Midbrain (tissue), 1 donor: Measurements from ENCODE around the gene RAB3B.

Experiments used
- DNase-seq: peaks from one replicate; lab custom pipeline; 2025; lab: John Stamatoyannopoulos, UW

The RAB3B gene

DNA sequence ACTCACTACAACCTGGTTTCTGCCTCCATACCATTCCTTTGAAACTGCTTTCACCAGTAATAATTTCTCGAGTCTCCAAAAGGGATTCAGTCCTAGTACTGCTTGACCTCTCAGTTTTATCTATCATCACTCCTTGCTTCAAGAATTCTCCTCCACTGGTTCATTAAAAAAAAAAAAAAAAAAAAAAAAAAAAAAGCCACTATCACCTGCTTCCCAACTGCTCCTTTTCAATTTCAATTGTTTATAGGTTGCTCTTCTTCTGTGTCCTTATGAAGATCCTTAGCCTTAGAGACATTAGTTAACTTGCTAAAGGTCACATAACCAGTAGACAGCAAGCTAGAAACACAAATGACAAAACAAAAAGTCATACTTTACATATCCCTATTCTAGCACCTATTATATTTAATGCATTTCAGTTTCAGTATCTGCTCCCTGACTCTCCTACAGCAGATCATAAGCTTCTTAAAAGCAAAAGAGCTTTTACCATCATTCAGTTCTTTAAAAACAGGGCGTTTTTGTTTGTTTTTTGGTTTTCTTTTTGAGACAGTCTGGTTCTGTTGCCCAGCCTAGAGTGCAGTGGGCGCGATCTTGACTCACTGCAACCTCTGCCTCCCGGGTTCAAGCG is 119.0 kb downstream of the RAB3B start:
- no peak for DNase-seq

DNA sequence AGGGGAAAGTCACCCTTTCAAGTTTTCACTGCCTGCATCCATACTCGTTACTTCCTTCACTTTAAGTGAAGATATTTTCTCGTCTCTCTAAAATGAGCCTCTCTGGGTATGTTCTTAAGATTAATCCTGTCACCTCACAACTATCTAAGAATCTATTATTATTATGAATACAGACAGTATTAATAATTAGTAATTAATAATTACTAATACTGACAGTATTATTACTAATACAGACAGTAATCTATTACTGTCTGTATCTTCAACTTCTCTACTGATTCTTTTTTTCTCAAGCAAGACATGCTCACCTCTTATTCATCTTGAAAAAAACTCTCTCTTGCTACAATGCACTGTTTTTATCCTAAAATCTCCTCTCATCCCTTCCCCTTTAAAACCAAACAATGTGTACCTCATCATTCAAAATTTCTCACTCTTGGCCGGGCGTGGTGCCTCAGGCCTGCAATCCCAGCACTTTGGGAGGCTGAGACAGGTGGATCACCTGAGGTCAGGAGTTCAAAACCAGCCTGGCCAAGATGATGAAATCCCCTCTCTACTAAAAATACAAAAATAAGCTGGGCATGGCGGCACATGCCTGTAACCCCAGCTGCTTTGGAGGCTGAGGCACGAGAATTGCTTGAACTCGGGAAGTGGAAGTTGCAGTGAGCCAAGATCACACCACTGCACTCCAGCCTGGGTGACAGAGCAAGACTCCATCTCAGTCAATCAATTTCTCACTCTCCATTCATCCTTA is 119.7 kb downstream of the RAB3B start:
- DNase-seq: no peak

DNA sequence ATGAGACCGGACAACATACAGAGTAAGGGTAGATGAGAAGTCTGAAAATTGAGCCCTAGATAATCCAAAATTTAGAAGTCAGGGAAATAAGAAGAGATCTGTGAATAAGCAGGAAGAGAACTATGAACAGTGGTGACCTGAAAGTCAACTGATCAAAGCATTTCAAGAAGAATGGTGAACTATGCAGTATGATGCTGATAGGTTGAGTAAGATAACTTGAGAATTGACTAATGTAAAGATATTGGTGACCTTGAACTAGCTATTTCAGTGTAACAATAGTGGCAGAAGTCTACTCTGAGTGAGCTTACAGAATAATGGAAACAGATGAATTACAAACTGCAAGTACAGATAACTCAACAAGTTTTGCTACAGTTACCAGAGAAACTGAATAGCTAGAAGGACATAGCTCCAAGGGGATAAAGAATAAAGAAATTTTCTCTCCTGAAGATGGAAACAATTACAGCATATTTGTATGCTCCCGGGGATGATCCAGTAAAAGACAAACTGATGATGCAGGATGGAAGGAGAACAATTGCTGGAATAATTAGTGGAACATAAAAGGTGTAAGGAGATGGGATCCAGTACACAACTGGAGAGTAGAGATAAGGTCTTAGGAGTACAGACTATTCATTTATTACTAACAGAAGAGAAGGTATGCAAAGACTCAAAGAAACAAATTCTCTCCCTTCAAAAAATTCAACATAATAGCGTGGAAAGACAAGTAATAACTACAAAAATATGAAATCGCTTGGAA is 122.8 kb downstream of the RAB3B start:
- no peak for DNase-seq

DNA sequence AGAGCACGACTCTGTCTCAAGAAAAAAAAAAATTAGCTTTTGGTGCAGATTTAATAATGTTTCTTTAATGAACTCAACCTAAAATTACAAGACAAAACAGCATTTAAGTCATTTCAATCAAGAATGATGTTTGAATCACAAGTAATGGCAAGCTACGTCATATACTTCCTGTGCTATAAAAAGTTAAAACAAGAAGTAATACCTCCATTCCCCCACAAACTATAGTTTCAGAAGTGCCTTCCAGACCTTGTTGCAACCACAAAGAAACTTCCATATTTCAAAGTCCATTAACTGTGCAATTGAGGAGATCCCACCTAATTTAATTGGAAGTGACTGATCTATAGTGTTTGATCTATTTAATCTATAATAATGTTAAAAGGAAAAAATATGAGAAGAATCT is 127.1 kb downstream of the RAB3B start:
- DNase-seq: no peak

DNA sequence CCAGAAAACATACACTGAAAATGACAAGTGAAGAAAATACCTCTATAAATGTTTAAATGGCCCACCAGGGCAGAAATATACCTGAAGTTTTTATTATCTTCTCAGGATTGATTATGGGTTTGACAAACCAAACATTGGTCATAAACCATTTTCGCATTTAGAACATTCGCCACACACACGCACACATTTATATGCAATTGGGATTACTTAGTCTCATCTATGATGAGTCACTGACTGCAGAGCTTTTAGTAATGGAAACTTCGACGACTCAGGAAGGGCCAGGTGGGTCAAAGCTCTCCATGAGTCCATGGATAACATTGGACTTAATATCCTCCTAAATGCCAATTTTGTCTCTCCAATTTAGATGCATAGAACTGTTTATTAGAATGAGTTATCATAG is 128.8 kb downstream of the RAB3B start:
- DNase-seq: no peak

DNA sequence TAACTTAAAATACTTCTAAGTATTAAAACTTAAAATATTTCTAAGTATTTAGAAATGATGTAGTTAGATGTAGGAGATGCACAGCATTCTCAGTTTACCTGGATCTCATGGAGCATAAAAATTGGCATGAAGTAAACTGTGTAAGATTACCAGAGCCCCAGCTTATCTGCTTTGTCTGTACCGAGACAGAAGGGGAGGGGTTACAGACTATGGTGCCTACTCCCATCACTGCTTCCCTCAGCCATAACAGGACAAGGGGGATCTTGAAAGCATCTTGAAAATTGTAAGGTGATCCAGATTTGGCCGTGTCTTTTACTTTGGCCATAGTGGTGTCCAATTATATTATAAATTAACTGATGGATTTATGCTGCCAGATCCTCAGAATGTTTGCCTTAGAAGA is 130.8 kb downstream of the RAB3B start:
- no peak for DNase-seq

DNA sequence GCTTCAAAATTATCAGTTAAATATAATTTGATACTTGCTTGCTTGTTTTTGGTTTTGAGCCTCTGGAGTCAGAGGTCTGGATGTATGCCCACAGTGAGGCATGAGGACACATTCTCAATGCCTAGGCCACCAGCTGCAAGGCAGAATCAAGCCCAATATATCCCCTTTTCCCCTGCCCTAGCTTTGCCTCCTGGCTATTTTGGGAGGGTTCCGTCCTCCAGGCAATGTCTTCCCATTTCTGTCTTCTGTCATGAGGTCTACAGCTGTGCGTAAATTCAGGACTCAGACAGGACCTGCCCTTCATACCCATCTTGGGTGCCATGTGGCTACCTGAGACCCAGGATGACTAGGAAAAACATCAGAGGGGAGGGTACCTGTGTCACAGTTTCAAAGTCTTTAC is 131.2 kb downstream of the RAB3B start:
- DNase-seq: no peak

DNA sequence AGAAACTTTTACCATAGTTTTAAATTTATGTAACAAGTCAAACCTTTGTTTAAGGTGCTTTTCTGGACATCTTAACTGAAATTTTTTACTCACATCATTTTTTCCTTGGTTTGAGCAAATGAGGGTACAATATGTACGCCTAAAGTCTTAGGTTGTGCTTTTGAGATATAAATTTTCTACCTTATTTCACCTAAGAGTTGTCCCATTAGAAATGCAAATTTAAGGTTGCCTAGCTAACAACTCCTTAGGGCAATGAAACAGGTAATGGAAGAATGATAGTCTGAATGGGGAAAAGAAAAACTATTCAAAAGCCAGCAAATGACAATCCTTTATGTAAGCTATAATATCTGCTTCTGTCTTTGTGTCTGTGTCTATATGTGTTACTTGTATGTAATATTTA is 131.6 kb downstream of the RAB3B start:
- no peak for DNase-seq
